ENCODE data around the gene ELOVL6.

- TF ChIP-seq, protein P1, sequence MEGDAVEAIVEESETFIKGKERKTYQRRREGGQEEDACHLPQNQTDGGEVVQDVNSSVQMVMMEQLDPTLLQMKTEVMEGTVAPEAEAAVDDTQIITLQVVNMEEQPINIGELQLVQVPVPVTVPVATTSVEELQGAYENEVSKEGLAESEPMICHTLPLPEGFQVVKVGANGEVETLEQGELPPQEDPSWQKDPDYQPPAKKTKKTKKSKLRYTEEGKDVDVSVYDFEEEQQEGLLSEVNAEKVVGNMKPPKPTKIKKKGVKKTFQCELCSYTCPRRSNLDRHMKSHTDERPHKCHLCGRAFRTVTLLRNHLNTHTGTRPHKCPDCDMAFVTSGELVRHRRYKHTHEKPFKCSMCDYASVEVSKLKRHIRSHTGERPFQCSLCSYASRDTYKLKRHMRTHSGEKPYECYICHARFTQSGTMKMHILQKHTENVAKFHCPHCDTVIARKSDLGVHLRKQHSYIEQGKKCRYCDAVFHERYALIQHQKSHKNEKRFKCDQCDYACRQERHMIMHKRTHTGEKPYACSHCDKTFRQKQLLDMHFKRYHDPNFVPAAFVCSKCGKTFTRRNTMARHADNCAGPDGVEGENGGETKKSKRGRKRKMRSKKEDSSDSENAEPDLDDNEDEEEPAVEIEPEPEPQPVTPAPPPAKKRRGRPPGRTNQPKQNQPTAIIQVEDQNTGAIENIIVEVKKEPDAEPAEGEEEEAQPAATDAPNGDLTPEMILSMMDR (IDR thresholded peaks at IDR 0.05) = no peak
- no peak for TF ChIP-seq POLR2A (IDR thresholded peaks at IDR 0.05)
Observed at GRCh38 chr4:110247591-110247990, 49.2 kb upstream of the ELOVL6 start.
